OCI-LY3 (cell line): ENCODE results near the gene ARHGEF28.

Source experiments
- H2AFZ ChIP-seq: fragments of 200-600, 300-600 bp; shearing (Covaris generic); 2 replicates; pipeline ENCODE4 v1.6.0; 2014; ENCODE audit warnings: antibody characterized with exemption, low read depth, low read length
- H3K27ac ChIP-seq: fragments of 200-600, 300-600 bp; sonication (generic); 2 replicates; pipeline ENCODE4 v1.5.1; 2014; ENCODE audit warnings: mild to moderate bottlenecking, low read length, moderate library complexity, mixed read lengths
- H3K27me3 ChIP-seq: fragments of 200-600, 300-600 bp; sonication (generic); 2 replicates; pipeline ENCODE4 v1.6.1; 2014; ENCODE audit warnings: low read depth, low read length, mixed read lengths
- H3K36me3 ChIP-seq: fragments of 200-600, 300-600 bp; sonication (generic); replicated peaks from 2 replicates; pipeline ENCODE3; 2014; ENCODE audit warnings: low read depth, low read length, mixed read lengths
- H3K4me1 ChIP-seq: fragments of 300-600, 200-600 bp; sonication (generic); 2 replicates; pipeline ENCODE4 v1.6.1; 2014; ENCODE audit warnings: low read length, mixed read lengths
- H3K4me2 ChIP-seq: fragments of 200-600, 300-600 bp; sonication (generic); 2 replicates; pipeline ENCODE4 v1.6.1; 2014; ENCODE audit warnings: low read length, mixed read lengths
- H3K4me3 ChIP-seq: fragments of 300-600, 200-600 bp; sonication (generic); 2 replicates; pipeline ENCODE4 v1.5.1; 2014; ENCODE audit warnings: antibody characterized with exemption, mild to moderate bottlenecking, low read length, moderate library complexity
- H3K79me2 ChIP-seq: fragments of 300-600, 200-600 bp; shearing (Covaris generic); 2 replicates; pipeline ENCODE4 v1.6.1; 2014; ENCODE audit warnings: mild to moderate bottlenecking, low read length, mixed read lengths
- H3K9ac ChIP-seq: fragments of 300-600, 200-600 bp; shearing (Covaris generic); 2 replicates; pipeline ENCODE4 v1.6.0; 2014; ENCODE audit warnings: mild to moderate bottlenecking, low read length, moderate library complexity
- H3K9me3 ChIP-seq: fragments of 200-600, 300-600 bp; shearing (Covaris generic); 2 replicates; pipeline ENCODE4 v1.6.1; 2014; ENCODE audit warnings: low read length, mixed read lengths; ENCODE audit not compliant: insufficient read depth
- H4K20me1 ChIP-seq: fragments of 200-600, 300-600 bp; sonication (generic); 2 replicates; pipeline ENCODE4 v1.6.1; 2016; ENCODE audit warnings: low read length, mixed read lengths; ENCODE audit not compliant: insufficient read depth
- CTCF ChIP-seq: fragments of 200-600, 300-600 bp; sonication (generic); IDR thresholded peaks from 2 replicates; pipeline ENCODE4 v1.5.1; 2014; ENCODE audit warnings: antibody characterized with exemption, low read length, low read depth
- EZH2phosphoT487 ChIP-seq: fragments of 200-600 bp; shearing (Covaris generic); IDR thresholded peaks from 2 replicates; pipeline ENCODE4 v1.6.1; 2018; ENCODE audit warnings: antibody characterized with exemption, mixed run types, low read depth

ARHGEF28 gene

GRCh38 chr5:73893813-73894212 lies 267.8 kb downstream of the ARHGEF28 start:
- TF ChIP-seq EZH2phosphoT487 (no peak), CTCF (no peak)
- no peak overlapping the region for H3K4me2 ChIP-seq
- peaks cover 23% of the 10 kb centered on the region for H3K27me3 ChIP-seq
- no peak overlapping the region for H3K4me3 ChIP-seq
- H3K79me2 ChIP-seq = no peaks in the 10 kb centered on the region
- no peak overlapping the region for H2AFZ ChIP-seq
- no peaks in the 10 kb centered on the region for H4K20me1 ChIP-seq
- no peaks in the 10 kb centered on the region for H3K36me3 ChIP-seq
- H3K4me1 ChIP-seq = peaks cover 20% of the 10 kb centered on the region
- H3K9ac ChIP-seq = no peak overlapping the region
- H3K27ac ChIP-seq = no peak overlapping the region
- H3K9me3 ChIP-seq = no peaks in the 10 kb centered on the region

GRCh38 chr5:73894860-73895259 lies 268.9 kb downstream of the ARHGEF28 start:
- TF ChIP-seq EZH2phosphoT487 = no peak
- no peak for TF ChIP-seq CTCF
- H3K27ac ChIP-seq = no peak overlapping the region

GRCh38 chr5:73895471-73895870 lies 269.5 kb downstream of the ARHGEF28 start:
- Histone ChIP-seq H3K9me3 (no peaks in the 10 kb centered on the region), H3K4me2 (no peak overlapping the region; the same call in 1 of the 2 replicates), H3K36me3 (no peaks in the 10 kb centered on the region), H3K27me3 (peaks cover 31% of the 10 kb centered on the region), H4K20me1 (no peaks in the 10 kb centered on the region), H3K79me2 (no peaks in the 10 kb centered on the region), H3K9ac (no peak overlapping the region), H3K27ac (no peak overlapping the region), H3K4me3 (no peak overlapping the region), H2AFZ (no peak overlapping the region), H3K4me1 (peaks cover 32% of the 10 kb centered on the region)
- TF ChIP-seq CTCF = no peak
- no peak for TF ChIP-seq EZH2phosphoT487

More at GRCh38 chr5:73894860-73895259, 268.9 kb downstream of the ARHGEF28 start:
- peaks cover 25% of the 10 kb centered on the region for H3K27me3 ChIP-seq
- H2AFZ ChIP-seq = no peak overlapping the region
- no peak overlapping the region for H3K4me3 ChIP-seq
- peaks cover 28% of the 10 kb centered on the region for H3K4me1 ChIP-seq
- H3K9me3 ChIP-seq = no peaks in the 10 kb centered on the region
- H3K9ac ChIP-seq = no peak overlapping the region
- H4K20me1 ChIP-seq = no peaks in the 10 kb centered on the region
- no peaks in the 10 kb centered on the region for H3K79me2 ChIP-seq
- H3K36me3 ChIP-seq = no peaks in the 10 kb centered on the region
- no peak overlapping the region for H3K4me2 ChIP-seq

- Histone ChIP-seq H3K27ac (no peak overlapping the region), H3K27me3 (peaks cover 37% of the 10 kb centered on the region)
These were observed 270.1 kb downstream of the ARHGEF28 start for GRCh38 chr5:73896097-73896496.

More at GRCh38 chr5:73896097-73896496, 270.1 kb downstream of the ARHGEF28 start:
- no peaks in the 10 kb centered on the region for H3K36me3 ChIP-seq
- peaks cover 32% of the 10 kb centered on the region for H3K4me1 ChIP-seq
- no peaks in the 10 kb centered on the region for H3K9me3 ChIP-seq
- H3K4me2 ChIP-seq = no peak overlapping the region
- H3K9ac ChIP-seq = no peak overlapping the region
- H3K79me2 ChIP-seq = no peaks in the 10 kb centered on the region
- H2AFZ ChIP-seq = no peak overlapping the region
- no peaks in the 10 kb centered on the region for H4K20me1 ChIP-seq
- H3K4me3 ChIP-seq = no peak overlapping the region
- TF ChIP-seq EZH2phosphoT487 = no peak
- no peak for TF ChIP-seq CTCF
